COR-L47 (cell line): ENCODE results near the gene NINJ2.

Source experiments
- DNase-seq: peaks from one replicate; lab custom pipeline; 2025; lab: John Stamatoyannopoulos, UW

NINJ2 gene

GRCh38 chr12:673849-674248 lies 10.6 kb upstream of the NINJ2 start:
- no peak for DNase-seq

GRCh38 chr12:669576-669945 lies 6.3 kb upstream of the NINJ2 start:
- no peak for DNase-seq

- no peak for DNase-seq
Measured at GRCh38 chr12:668090-668481, 4.8 kb upstream of the NINJ2 start.

GRCh38 chr12:666766-667308 lies 3.6 kb upstream of the NINJ2 start:
- no peak for DNase-seq

GRCh38 chr12:666066-666465 lies 2.8 kb upstream of the NINJ2 start:
- DNase-seq: no peak

GRCh38 chr12:664779-665092 lies 1.5 kb upstream of the NINJ2 start:
- no peak for DNase-seq

GRCh38 chr12:664075-664778 lies 982 bp upstream of the NINJ2 start:
- DNase-seq: no peak

GRCh38 chr12:662566-663292 lies 516 bp downstream of the NINJ2 start:
- DNase-seq: no peak

GRCh38 chr12:661720-662486 lies 1.3 kb downstream of the NINJ2 start:
- no peak for DNase-seq

GRCh38 chr12:659090-659683 lies 4.1 kb downstream of the NINJ2 start:
- DNase-seq: no peak

GRCh38 chr12:650983-651382 lies 12.3 kb downstream of the NINJ2 start:
- DNase-seq: no peak

- no peak for DNase-seq
Measured at GRCh38 chr12:647385-648085, 15.7 kb downstream of the NINJ2 start.

- no peak for DNase-seq
Measured at GRCh38 chr12:646442-647384, 16.5 kb downstream of the NINJ2 start.

GRCh38 chr12:645563-646071 lies 17.6 kb downstream of the NINJ2 start:
- no peak for DNase-seq

- DNase-seq: no peak
Measured at GRCh38 chr12:644818-645552, 18.3 kb downstream of the NINJ2 start.

- DNase-seq: no peak
Measured at GRCh38 chr12:644303-644639, 19.0 kb downstream of the NINJ2 start.

- no peak for DNase-seq
Measured at GRCh38 chr12:643475-644302, 19.6 kb downstream of the NINJ2 start.

GRCh38 chr12:642633-643474 lies 20.4 kb downstream of the NINJ2 start:
- peak; percentile 9 for DNase-seq
